Superior temporal gyrus (tissue), 1 donor: ENCODE results near the gene PPP1R14C.
"Not testable (repeated sequence)": the region's sequence is repeated elsewhere in the genome, so short reads cannot be mapped to it uniquely, and the experiment has no call there.

Experiments
- DNase-seq: peaks from one replicate; pipeline ENCODE4 v3.0.0-alpha.2; 2016; ENCODE audit errors: extremely low spot score

PPP1R14C gene

GRCh38 chr6:150220634-150221551, 78.0 kb downstream of the PPP1R14C start:
- DNase-seq: no peak

- no peak for DNase-seq
Measured at GRCh38 chr6:150224820-150225219, 82.0 kb downstream of the PPP1R14C start.

- DNase-seq: no peak
Measured at GRCh38 chr6:150227281-150227680, 84.4 kb downstream of the PPP1R14C start.

- DNase-seq: no peak
Measured at GRCh38 chr6:150228072-150228733, 85.4 kb downstream of the PPP1R14C start.

- DNase-seq: no peak
Measured at GRCh38 chr6:150229436-150230163, 86.8 kb downstream of the PPP1R14C start.

GRCh38 chr6:150230164-150230561, 87.3 kb downstream of the PPP1R14C start:
- no peak for DNase-seq

GRCh38 chr6:150230832-150231524, 88.1 kb downstream of the PPP1R14C start:
- DNase-seq: no peak

GRCh38 chr6:150231525-150231850, 88.6 kb downstream of the PPP1R14C start:
- no peak for DNase-seq

GRCh38 chr6:150233843-150234269, 91.0 kb downstream of the PPP1R14C start:
- DNase-seq: peak; percentile 48

GRCh38 chr6:150235218-150235617, 92.4 kb downstream of the PPP1R14C start:
- no peak for DNase-seq

GRCh38 chr6:150236114-150236513, 93.3 kb downstream of the PPP1R14C start:
- no peak for DNase-seq

- DNase-seq: no peak
Measured at GRCh38 chr6:150236544-150236943, 93.7 kb downstream of the PPP1R14C start.

GRCh38 chr6:150237626-150238025, 94.8 kb downstream of the PPP1R14C start:
- no peak for DNase-seq

- DNase-seq: no peak
Measured at GRCh38 chr6:150238336-150238741, 95.5 kb downstream of the PPP1R14C start.

- no peak for DNase-seq
Measured at GRCh38 chr6:150238846-150239407, 96.1 kb downstream of the PPP1R14C start.

GRCh38 chr6:150241756-150242155, 98.9 kb downstream of the PPP1R14C start:
- not testable (repeated sequence) for DNase-seq

- DNase-seq: no peak
Measured at GRCh38 chr6:150243620-150244314, 100.9 kb downstream of the PPP1R14C start.

- no peak for DNase-seq
Measured at GRCh38 chr6:150245148-150245935, 102.5 kb downstream of the PPP1R14C start.

GRCh38 chr6:150247803-150248202, 105.0 kb downstream of the PPP1R14C start:
- no peak for DNase-seq

GRCh38 chr6:150248300-150248699, 105.5 kb downstream of the PPP1R14C start:
- DNase-seq: no peak
